Endothelial cell of umbilical vein (primary cell): ENCODE data around the gene NUDT14. TPM values are rescaled to one million over a fixed set of nuclear protein-coding genes. Genes with fewer than 3 reads are reported as not detected.

Source experiments
- BruUV-seq: library from RNA; stranded (reverse); fragments of 400-500 nt; replicated peaks from 2 replicates; lab custom pipeline; 2021; lab: Mats Ljungman, UMichigan
- CTCF ChIA-PET: fragments of 300-600, 350-600 bp; sonication (Branson Sonifier 250); formaldehyde crosslinking; loops from one replicate; lab custom pipeline; 2021; ENCODE audit warnings: antibody characterized with exemption, inconsistent platforms; lab: Charles Lee
- POLR2A ChIA-PET: fragments of 300-600, 350-600 bp; sonication (Branson Sonifier 250); formaldehyde crosslinking; loops from one replicate; lab custom pipeline; 2021; ENCODE audit warnings: antibody characterized with exemption, inconsistent platforms; lab: Charles Lee
- DNase-seq: peaks from one replicate; pipeline ENCODE4 v3.0.0-alpha.2; 2011; ENCODE audit warnings: low read depth, low spot score
- FAIRE-seq: peaks from 2 replicates; lab custom pipeline; 2011; peaks lifted over from hg19 to GRCh38; lab: Jason Lieb, UNC
- H2AFZ ChIP-seq: 2 replicates; pipeline ENCODE4 v1.6.0; 2012; ENCODE audit warnings: low read depth, low read length, control low read depth, inconsistent platforms
- H3K27ac ChIP-seq: 2 replicates; pipeline ENCODE4 v1.5.1; 2011; ENCODE audit warnings: low read depth, mild to moderate bottlenecking, control low read depth, low read length, moderate library complexity; ENCODE audit not compliant: insufficient read depth
- H3K27me3 ChIP-seq, 2 experiments: 2 replicates each; pipeline versions ENCODE4 v1.6.0 to v1.6.1; 2011; ENCODE audit warnings: low read length in 2 of 2, mixed read lengths in 1 of 2; ENCODE audit not compliant: control insufficient read depth in 2 of 2, insufficient read depth in 2 of 2
- H3K36me3 ChIP-seq, 2 experiments: 2 replicates in 1 of 2; 3 replicates in 1 of 2; pipeline ENCODE4 v1.5.1; 2011; ENCODE audit warnings: low read length in 2 of 2, mild to moderate bottlenecking in 1 of 2, moderate library complexity in 1 of 2; ENCODE audit not compliant: control insufficient read depth in 2 of 2, insufficient read depth in 2 of 2; ENCODE audit errors: extremely low read depth in 1 of 2
- H3K4me1 ChIP-seq: 3 replicates; pipeline ENCODE4 v1.5.1; 2011; ENCODE audit warnings: mild to moderate bottlenecking, low read length; ENCODE audit not compliant: control insufficient read depth, insufficient read depth; ENCODE audit errors: extremely low read depth
- H3K4me2 ChIP-seq: 2 replicates; pipeline ENCODE4 v1.6.1; 2011; ENCODE audit warnings: low read length, control low read depth, mixed read lengths; ENCODE audit not compliant: insufficient read depth
- H3K4me3 ChIP-seq, 3 experiments: fragments of 200-600 bp in 1 of 3; sonication (generic), shearing (Covaris generic) in 1 of 3; replicated peaks in 1 of 3; 2 replicates each; pipeline ENCODE4 v1.5.1; 2011 to 2016; ENCODE audit warnings: control low read depth in 3 of 3, low read length in 3 of 3, mild to moderate bottlenecking in 2 of 3, inconsistent platforms in 1 of 3, low read depth in 1 of 3, moderate library complexity in 1 of 3; ENCODE audit not compliant: insufficient read depth in 1 of 3
- H3K79me2 ChIP-seq: 2 replicates; pipeline ENCODE4 v1.6.0; 2012; ENCODE audit warnings: low read length, inconsistent platforms; ENCODE audit not compliant: control insufficient read depth, insufficient read depth
- H3K9ac ChIP-seq: replicated peaks from 2 replicates; pipeline ENCODE3; 2011; ENCODE audit warnings: low read length, control low read depth; ENCODE audit not compliant: insufficient read depth; ENCODE audit errors: extremely low read depth
- H3K9me1 ChIP-seq: replicated peaks from 3 replicates; pipeline ENCODE4 v1.6.0; 2011; ENCODE audit warnings: mild to moderate bottlenecking, low read length; ENCODE audit not compliant: control insufficient read depth, insufficient read depth; ENCODE audit errors: extremely low read depth
- H3K9me3 ChIP-seq: replicated peaks from 2 replicates; pipeline ENCODE4 v1.5.1; 2012; ENCODE audit warnings: low read length, inconsistent platforms; ENCODE audit not compliant: control insufficient read depth, insufficient read depth
- H4K20me1 ChIP-seq: replicated peaks from 2 replicates; pipeline ENCODE3; 2011; ENCODE audit warnings: mild to moderate bottlenecking, low read length; ENCODE audit not compliant: control insufficient read depth, insufficient read depth; ENCODE audit errors: extremely low read depth
- GATA2 ChIP-seq: IDR thresholded peaks from 2 replicates; pipeline ENCODE4 v1.7.0; 2011; ENCODE audit warnings: low read depth, mild to moderate bottlenecking, moderate library complexity, mixed read lengths, low read length; ENCODE audit not compliant: insufficient read length, insufficient read depth
- JUN ChIP-seq: IDR thresholded peaks from 2 replicates; pipeline ENCODE4 v1.6.1; 2011; ENCODE audit warnings: borderline replicate concordance, low read depth; ENCODE audit not compliant: insufficient read length, insufficient read depth
- dilution Hi-C: fragments of 300-500 bp; cut with MboI; formaldehyde crosslinking; loops from one replicate; pipeline ENCODE4 v1.15.0; 2019; ENCODE audit warnings: low sequenced_read_pairs; ENCODE audit not compliant: extremely low pct_ligation_motif_present
- intact Hi-C: fragments of 100-400 bp; cut with micrococcal nuclease; formaldehyde crosslinking; loops from one replicate; pipeline ENCODE4 v1.10.0; 2022
- polyA plus RNA-seq, 4 experiments: library from polyadenylated mRNA; depleted of rRNA in 3 of 4; stranded (reverse) in 3 of 4; unstranded in 1 of 4; fragments of >200 nt; gene quantifications; 2 replicates each; pipeline versions ENCODE4 v1.2.1 to v1.2.3, GENCODE V29; 2011 to 2012; ENCODE audit warnings: missing spikeins in 1 of 4
- total RNA-seq: library from RNA; stranded (reverse); gene quantifications from 2 replicates; pipeline ENCODE4 v1.2.3, GENCODE V29; 2021

Gene NUDT14
- total and polyA plus RNA-seq, 2 donors (not counting 3 experiments of a cell fraction or from before 2014, with no cell fraction given): 97.7 to 103 TPM

DNA sequence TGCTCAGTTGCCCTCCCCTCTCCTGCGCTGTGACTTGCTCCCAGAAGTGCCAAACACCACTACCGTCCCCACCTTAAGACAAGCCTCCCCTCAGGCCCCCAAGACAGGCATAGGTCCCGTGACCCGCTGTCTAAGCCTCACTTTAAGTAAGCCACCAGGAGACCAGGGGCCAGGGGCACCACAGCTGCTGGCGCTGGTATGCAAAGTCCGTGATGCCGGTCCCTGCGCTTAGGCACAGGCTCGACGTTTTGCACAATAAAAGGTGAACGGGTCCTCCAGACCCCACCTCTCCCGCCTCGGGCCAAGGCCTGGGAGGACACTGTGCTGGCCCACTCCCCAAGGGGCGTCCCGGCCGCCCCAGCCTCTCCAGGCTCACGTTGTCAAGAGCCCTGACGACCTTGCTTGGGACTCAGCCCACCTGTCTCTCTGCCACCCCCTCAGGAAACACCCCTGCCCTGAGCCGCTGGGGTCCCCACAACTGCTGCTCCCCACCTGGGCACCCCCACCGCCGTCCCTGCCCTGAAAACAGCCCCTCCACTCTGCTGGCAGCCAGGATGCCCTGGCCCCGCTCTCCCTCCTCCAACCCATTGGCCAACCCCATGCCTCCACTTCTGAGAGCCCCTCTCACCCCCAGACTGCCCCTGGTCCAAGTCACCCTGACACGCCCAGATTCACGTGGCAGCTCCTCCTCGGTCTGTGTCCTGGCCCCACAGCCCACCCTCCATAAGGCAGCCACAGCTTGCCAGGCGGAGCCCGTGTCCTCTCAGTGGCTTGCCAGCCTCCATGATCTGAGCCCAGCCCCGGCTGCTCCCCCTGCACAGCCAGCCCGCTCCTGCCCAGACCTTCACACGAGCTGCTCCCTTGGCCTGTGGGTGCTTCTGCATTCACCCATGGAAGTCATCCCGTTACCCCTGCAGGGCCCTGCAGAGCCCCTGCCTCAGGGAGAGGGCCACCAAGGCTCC lies 24.4 kb downstream of the NUDT14 start:
- no TSS peak for BruUV-seq
- CTCF ChIA-PET: interaction anchor here (2.5 kb wide), 1 partner anchor 12 kb away, joined by 11 read pairs; the partner anchor contains the start of gene JAG2
- POLR2A ChIA-PET: no interaction called here

GRCh38 chr14:105155681-105156413 lies 25.3 kb downstream of the NUDT14 start:
- no peak for TF ChIP-seq JUN
- Histone ChIP-seq H2AFZ (no peak overlapping the region), H3K36me3 (peaks cover 0 to 27% of the 10 kb centered on the region in 2 experiments), H3K9ac (no peak overlapping the region), H3K27ac (no peak overlapping the region), H3K9me3 (no peaks in the 10 kb centered on the region), H3K4me2 (no peak overlapping the region), H3K79me2 (peaks cover 27% of the 10 kb centered on the region), H4K20me1 (no peaks in the 10 kb centered on the region), H3K4me3 (no peak overlapping the region), H3K9me1 (no peaks in the 10 kb centered on the region), H3K4me1 (no peaks in the 10 kb centered on the region), H3K27me3 (no peaks in the 10 kb centered on the region)
- DNase-seq (no peak), FAIRE-seq (no peak)
- BruUV-seq: no TSS peak
- ChIA-PET POLR2A (no interaction called here), CTCF (no interaction called here)
- intact Hi-C loops: no loop called here
- dilution Hi-C loops: no loop called here

More for the DNA sequence above, 24.4 kb downstream of the NUDT14 start:
- Histone ChIP-seq H3K4me2 (no peak overlapping the region), H3K27me3 (no peaks in the 10 kb centered on the region), H3K9me1 (no peaks in the 10 kb centered on the region), H3K9ac (no peak overlapping the region), H3K9me3 (no peaks in the 10 kb centered on the region), H3K79me2 (peaks cover 35% of the 10 kb centered on the region), H3K4me1 (no peaks in the 10 kb centered on the region), H3K36me3 (peaks cover 0 to 22% of the 10 kb centered on the region in 2 experiments), H2AFZ (no peak overlapping the region), H4K20me1 (no peaks in the 10 kb centered on the region), H3K4me3 (no peak overlapping the region), H3K27ac (no peak overlapping the region)
- DNase-seq (no peak), FAIRE-seq (no peak)
- TF ChIP-seq JUN (no peak), GATA2 (no peak)
- intact Hi-C loops: no loop called here
- dilution Hi-C loops: no loop called here
